Activated CD4-positive, alpha-beta T cell treated with anti-CD3 and anti-CD28 coated beads, Interleukin-2, amount 50 U/mL, for 4 hours (primary cell): Measurements from ENCODE around the gene SNTB2.

Experiments
- DNase-seq, 2 experiments: peaks; one replicate each; pipeline ENCODE4 v3.0.0-alpha.2; 2020

SNTB2 gene

DNA sequence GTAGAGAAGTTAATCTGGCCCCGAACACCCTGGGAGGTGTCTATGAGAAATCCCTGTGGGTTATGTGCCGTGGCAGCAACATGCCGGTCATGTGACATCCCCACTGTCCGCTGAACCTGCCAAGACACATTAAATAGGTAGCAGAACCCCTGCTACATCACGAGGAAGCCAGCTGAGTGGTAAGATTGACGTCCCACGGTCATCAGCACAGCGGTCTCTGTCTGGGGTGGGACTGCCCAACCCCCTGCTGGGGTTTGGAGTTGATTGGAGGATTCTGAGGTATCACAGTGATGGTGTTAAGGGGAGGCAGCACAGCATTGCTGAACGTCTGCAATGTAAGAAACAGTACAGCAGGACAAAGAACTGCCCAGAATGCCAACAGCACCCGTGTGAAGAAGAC, 162.6 kb downstream of the SNTB2 start:
- no peak for DNase-seq

DNA sequence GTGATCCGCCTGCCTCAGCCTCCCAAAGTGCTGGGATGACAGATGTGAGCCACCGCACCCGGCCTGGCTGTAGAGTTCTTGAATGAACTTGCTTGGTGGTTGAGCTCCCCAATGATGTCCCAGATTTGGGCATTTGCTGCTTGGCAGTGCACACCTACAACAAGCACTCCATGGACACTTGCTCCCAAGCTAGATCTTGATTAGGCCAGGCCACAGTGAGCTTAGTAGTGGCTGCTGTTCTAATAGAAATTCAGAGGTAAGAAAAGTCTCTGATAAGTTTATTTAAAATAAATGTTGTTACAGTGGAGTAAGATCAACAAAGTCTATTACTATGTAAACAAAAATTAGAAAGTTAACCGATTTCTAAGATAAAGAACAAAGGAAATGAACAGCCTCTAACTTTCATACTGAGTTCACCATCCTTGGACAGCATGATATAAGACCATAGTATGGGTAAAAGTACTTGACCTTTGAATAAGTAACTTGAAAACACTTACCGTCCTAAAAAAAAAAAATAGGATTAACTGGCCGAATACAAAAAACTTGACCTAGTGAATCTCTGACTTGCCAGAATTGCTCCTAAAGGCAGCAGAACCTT, 163.7 kb downstream of the SNTB2 start:
- no peak for DNase-seq

DNA sequence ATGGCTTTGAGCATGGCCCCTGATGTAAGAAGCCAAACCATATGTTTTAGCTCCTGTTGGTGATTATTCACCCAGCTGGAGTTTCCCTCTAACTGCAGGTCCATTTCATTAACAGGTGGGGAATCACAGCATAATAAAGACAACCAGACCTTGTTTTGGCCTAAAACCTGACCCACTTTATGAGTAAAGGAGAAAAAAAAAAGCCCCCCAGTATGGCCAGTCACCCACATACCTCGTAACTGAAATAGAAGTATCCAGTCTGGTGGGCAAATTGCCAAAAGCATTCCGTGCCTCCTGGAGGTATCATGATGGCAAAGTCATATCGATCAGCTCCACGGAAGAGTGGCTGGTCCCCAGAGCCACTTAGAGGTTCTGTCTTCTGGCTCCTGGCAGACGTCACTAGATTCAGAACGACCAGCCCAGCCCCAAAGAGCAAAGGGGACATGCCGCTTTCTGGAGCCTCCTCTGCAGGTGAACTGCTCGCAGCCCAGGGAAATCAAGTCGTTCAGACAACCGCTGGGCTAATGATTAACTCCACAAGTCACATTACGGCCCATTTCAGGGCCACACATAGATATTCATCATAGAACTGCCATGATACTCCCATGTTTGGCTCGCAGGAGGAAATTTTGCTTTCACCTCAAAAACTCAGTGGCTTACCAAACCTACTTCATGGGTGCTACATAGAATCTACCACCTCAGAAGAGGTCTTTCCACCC, 164.5 kb downstream of the SNTB2 start, which contains the start of gene TMED6:
Gene TMED6, minus strand, starts transcription at position 478 of the 719 bp plus-strand sequence. Its CDS starts 33 bp downstream, at position 445.
- no peak for DNase-seq
